GM12878 (cell line): ENCODE data around the gene CYP27A1. TPM values are rescaled to one million over a fixed set of nuclear protein-coding genes. Genes with fewer than 3 reads are reported as not detected.

ENCODE experiments used
- ATAC-seq: fragments of 200-7000 bp; cut with Tn5 transposase; 3 replicates; pipeline ENCODE4 v1.9.1; 2020; ENCODE audit warnings: mild to moderate bottlenecking, moderate library complexity
- BruUV-seq: library from RNA; stranded (reverse); fragments of 400-500 nt; replicated peaks from 2 replicates; lab custom pipeline; 2021; lab: Mats Ljungman, UMichigan
- CTCF ChIA-PET: fragments of 300-600 bp; sonication (Branson Sonifier 250); formaldehyde crosslinking; extraction: SDS; loops from one replicate; lab custom pipeline; 2021; ENCODE audit warnings: inconsistent platforms; lab: Yijun Ruan, JAX
- POLR2A ChIA-PET: fragments of 350-600 bp; formaldehyde crosslinking; extraction: SDS; loops from one replicate; lab custom pipeline; 2021; ENCODE audit warnings: inconsistent platforms; lab: Charles Lee
- RAD21 ChIA-PET: fragments of 300-600 bp; sonication (Branson Sonifier 250); formaldehyde crosslinking; loops from one replicate; lab custom pipeline; 2023; ENCODE audit warnings: antibody characterized with exemption; ENCODE audit not compliant: unreplicated experiment; lab: Charles Lee
- SMC1A ChIA-PET: fragments of 300-600 bp; sonication (Branson Sonifier 250); formaldehyde crosslinking; loops from one replicate; lab custom pipeline; 2023; ENCODE audit not compliant: unreplicated experiment, uncharacterized antibody; lab: Charles Lee
- DNase-seq: peaks from one replicate; pipeline ENCODE4 v3.0.0-alpha.2; 2011; ENCODE audit warnings: low read depth, low spot score
- FAIRE-seq: peaks from 3 replicates; lab custom pipeline; 2011; peaks lifted over from hg19 to GRCh38; lab: Jason Lieb, UNC
- H2AFZ ChIP-seq: 2 replicates; pipeline ENCODE4 v1.6.0; 2011; ENCODE audit warnings: low read depth, low read length, control low read depth; ENCODE audit not compliant: control insufficient read depth
- H3K27ac ChIP-seq: 2 replicates; pipeline ENCODE4 v1.5.1; 2011; ENCODE audit warnings: control low read depth; ENCODE audit not compliant: control insufficient read depth, insufficient read depth
- H3K27me3 ChIP-seq, 2 experiments: replicated peaks in 1 of 2; 2 replicates each; pipeline versions ENCODE4 v1.6.0 to v1.6.1; 2011; ENCODE audit warnings: low read length in 1 of 2; ENCODE audit not compliant: control insufficient read depth in 2 of 2, insufficient read depth in 2 of 2
- H3K36me3 ChIP-seq, 2 experiments: 2 replicates each; pipeline ENCODE4 v1.5.1; 2011; ENCODE audit warnings: low read length in 1 of 2; ENCODE audit not compliant: control insufficient read depth in 2 of 2, insufficient read depth in 2 of 2
- H3K4me1 ChIP-seq: 2 replicates; pipeline ENCODE4 v1.6.1; 2011; ENCODE audit warnings: mild to moderate bottlenecking, low read length, moderate library complexity, mixed read lengths; ENCODE audit not compliant: control insufficient read depth, insufficient read depth
- H3K4me2 ChIP-seq: 2 replicates; pipeline ENCODE4 v1.6.0; 2011; ENCODE audit warnings: control low read depth; ENCODE audit not compliant: control insufficient read depth, insufficient read depth
- H3K4me3 ChIP-seq: fragments of 200-600 bp; sonication (generic); 2 replicates; pipeline ENCODE4 v1.5.1; 2016
- H3K79me2 ChIP-seq: 2 replicates; pipeline ENCODE4 v1.6.0; 2011; ENCODE audit warnings: low read length; ENCODE audit not compliant: control insufficient read depth, insufficient read depth
- H3K9ac ChIP-seq: 2 replicates; pipeline ENCODE4 v1.8.0; 2011; ENCODE audit warnings: low read length, control low read depth, mixed read lengths; ENCODE audit not compliant: control insufficient read depth, insufficient read depth
- H3K9me3 ChIP-seq: replicated peaks from 3 replicates; pipeline ENCODE4 v1.5.1; 2011; ENCODE audit warnings: mild to moderate bottlenecking, low read length; ENCODE audit not compliant: control insufficient read depth, insufficient read depth
- H4K20me1 ChIP-seq: 2 replicates; pipeline ENCODE4 v1.6.0; 2011; ENCODE audit not compliant: control insufficient read depth, insufficient read depth
- ASH2L ChIP-seq: fragments of 300-600, 200-600 bp; sonication (generic); IDR thresholded peaks from 2 replicates; pipeline ENCODE4 v1.6.1; 2017; ENCODE audit warnings: low read depth, mild to moderate bottlenecking, borderline replicate concordance
- BCL3 ChIP-seq: IDR thresholded peaks from 2 replicates; pipeline ENCODE4 v1.6.1; 2011; ENCODE audit warnings: borderline replicate concordance, low read depth, mild to moderate bottlenecking, moderate library complexity, low read length; ENCODE audit not compliant: insufficient read depth, poor library complexity, severe bottlenecking
- HDAC2 ChIP-seq: fragments of 200-600 bp; sonication (generic); IDR thresholded peaks from 2 replicates; pipeline ENCODE4 v1.6.1; 2017
- IRF4 ChIP-seq: IDR thresholded peaks from 2 replicates; pipeline ENCODE4 v1.6.1; 2011; ENCODE audit warnings: low read depth, low read length
- KLF5 ChIP-seq: fragments of 450-650 bp; IDR thresholded peaks from 2 replicates; pipeline ENCODE4 v1.6.1; 2014; ENCODE audit warnings: mild to moderate bottlenecking; ENCODE audit not compliant: partially characterized antibody
- LARP7 ChIP-seq: fragments of 450-650 bp; IDR thresholded peaks from 2 replicates; pipeline ENCODE4 v1.6.1; 2017; ENCODE audit warnings: mild to moderate bottlenecking
- MYC ChIP-seq: IDR thresholded peaks from 2 replicates; pipeline ENCODE4 v1.6.1; 2011; ENCODE audit warnings: mild to moderate bottlenecking, low read length, moderate library complexity, inconsistent platforms; ENCODE audit not compliant: insufficient read depth, insufficient replicate concordance, insufficient read length, severe bottlenecking
- PAX5 ChIP-seq: IDR thresholded peaks from 2 replicates; pipeline ENCODE4 v1.6.1; 2011; ENCODE audit warnings: low read depth, low read length, borderline replicate concordance
- PML ChIP-seq: IDR thresholded peaks from 2 replicates; pipeline ENCODE4 v1.6.1; 2012; ENCODE audit warnings: low read length, inconsistent platforms
- RELA ChIP-seq: fragments of 450-650 bp; IDR thresholded peaks from 2 replicates; pipeline ENCODE4 v1.8.0; 2014; ENCODE audit warnings: borderline replicate concordance; ENCODE audit not compliant: partially characterized antibody
- ZBTB11 ChIP-seq: fragments of 450-650 bp; formaldehyde crosslinking; IDR thresholded peaks from 2 replicates; pipeline ENCODE4 v1.5.0; 2022; ENCODE audit warnings: mild to moderate bottlenecking, missing genetic modification characterization
- ZNF622 ChIP-seq: fragments of 450-650 bp; IDR thresholded peaks from 2 replicates; pipeline ENCODE4 v1.6.1; 2017; ENCODE audit warnings: mild to moderate bottlenecking, inconsistent platforms
- WGBS: methylation state at CpG from one replicate; pipeline ENCODE4 v1.1.6; 2016; ENCODE audit warnings: low lambda C conversion rate; ENCODE audit not compliant: insufficient replicate concordance, insufficient coverage; ENCODE audit errors: missing lambda C conversion rate; 5-methylcytosine and 5-hydroxymethylcytosine counted together
- in situ Hi-C: fragments of 300-500 bp; cut with MboI; formaldehyde crosslinking; loops from 9 replicates; pipeline ENCODE4 v1.14.3; 2018; ENCODE audit warnings: mixed read lengths
- intact Hi-C: fragments of 100-400 bp; cut with micrococcal nuclease; formaldehyde crosslinking; loops from one replicate; pipeline ENCODE4 v1.14.2; 2022; ENCODE audit not compliant: unreplicated experiment
- polyA plus RNA-seq, 11 experiments: library from polyadenylated mRNA; depleted of rRNA in 4 of 11; unstranded in 6 of 11; stranded (reverse) in 5 of 11; fragments of >200 nt; fragmentation: Nextera tagmentation in 4 of 11; fragmentation: Illumina TruSeq in 1 of 11; extraction: Ambion mirVana in 4 of 11; extraction: Trizol in 1 of 11; gene quantifications; 1 replicate in 1 of 11; 2 replicates in 10 of 11; pipeline versions ENCODE4 v1.2.1 to v1.2.3, GENCODE V29; 2011 to 2016; ENCODE audit warnings: inconsistent platforms in 2 of 11, missing spikeins in 2 of 11, low read depth in 1 of 11
- total RNA-seq, 4 experiments: library from RNA; depleted of rRNA in 3 of 4; stranded (reverse); fragments of >200 nt in 3 of 4; fragmentation: Illumina TruSeq in 1 of 4; extraction: Trizol in 1 of 4; gene quantifications; 2 replicates each; pipeline versions ENCODE4 v1.2.1 to v1.2.3, GENCODE V29; 2013 to 2021
- TF ChIP-seq, protein P1 (sequence below): fragments of 450-650 bp; IDR thresholded peaks from 2 replicates; pipeline ENCODE4 v1.6.1; 2018; ENCODE audit warnings: mild to moderate bottlenecking, low read depth, moderate library complexity; ENCODE audit not compliant: partially characterized antibody

Gene CYP27A1
- total and polyA plus RNA-seq, 10 of the 15 experiments (the other 5 are each of a cell fraction or from before 2014, with no cell fraction given) = 0.11 to 0.72 (median 0.18) TPM; not detected in 2

DNA sequence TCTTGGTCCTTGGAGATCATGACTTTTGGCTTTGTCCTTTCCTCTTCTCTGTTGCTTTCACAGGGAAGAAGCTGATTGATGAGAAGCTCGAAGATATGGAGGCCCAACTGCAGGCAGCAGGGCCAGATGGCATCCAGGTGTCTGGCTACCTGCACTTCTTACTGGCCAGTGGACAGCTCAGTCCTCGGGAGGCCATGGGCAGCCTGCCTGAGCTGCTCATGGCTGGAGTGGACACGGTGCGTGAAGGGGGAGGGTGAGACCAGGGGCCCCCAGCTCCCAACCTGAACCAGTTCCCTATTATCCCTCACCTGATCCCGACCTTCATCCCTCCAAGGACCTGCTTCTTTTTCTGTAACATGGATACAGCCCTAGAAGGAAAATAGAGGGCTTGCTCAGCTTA, 30.9 kb downstream of the CYP27A1 start (continued):
- TF ChIP-seq ZBTB11 (no peak), HDAC2 (no peak), ZNF622 (no peak), PAX5 (no peak), BCL3 (no peak), RELA (no peak)

GRCh38 chr2:218813771-218814460, 32.0 kb downstream of the CYP27A1 start:
- ATAC-seq (no peak), DNase-seq (no peak), FAIRE-seq (no peak)
- ChIA-PET CTCF (no interaction called here), RAD21 (no interaction called here), POLR2A (no interaction called here), SMC1A (no interaction called here)
- Histone ChIP-seq H2AFZ (no peak overlapping the region), H3K4me3 (no peak overlapping the region), H4K20me1 (no peaks in the 10 kb centered on the region), H3K4me2 (no peak overlapping the region), H3K9me3 (no peaks in the 10 kb centered on the region), H3K27ac (no peak overlapping the region), H3K79me2 (no peaks in the 10 kb centered on the region), H3K36me3 (no peaks in the 10 kb centered on the region), H3K9ac (no peak overlapping the region), H3K27me3 (no peaks in the 10 kb centered on the region; a peak in 1 of 4 replicates), H3K4me1 (no peaks in the 10 kb centered on the region)
- WGBS = 46% methylated on average over 11 of the region's 11 CpGs
- in situ Hi-C loops (no loop called here), intact Hi-C loops (no loop called here)
- BruUV-seq = no TSS peak
- TF ChIP-seq ASH2L (no peak), KLF5 (no peak), IRF4 (no peak), PML (no peak), LARP7 (no peak), MYC (no peak), HDAC2 (no peak)
- TF ChIP-seq, protein P1, sequence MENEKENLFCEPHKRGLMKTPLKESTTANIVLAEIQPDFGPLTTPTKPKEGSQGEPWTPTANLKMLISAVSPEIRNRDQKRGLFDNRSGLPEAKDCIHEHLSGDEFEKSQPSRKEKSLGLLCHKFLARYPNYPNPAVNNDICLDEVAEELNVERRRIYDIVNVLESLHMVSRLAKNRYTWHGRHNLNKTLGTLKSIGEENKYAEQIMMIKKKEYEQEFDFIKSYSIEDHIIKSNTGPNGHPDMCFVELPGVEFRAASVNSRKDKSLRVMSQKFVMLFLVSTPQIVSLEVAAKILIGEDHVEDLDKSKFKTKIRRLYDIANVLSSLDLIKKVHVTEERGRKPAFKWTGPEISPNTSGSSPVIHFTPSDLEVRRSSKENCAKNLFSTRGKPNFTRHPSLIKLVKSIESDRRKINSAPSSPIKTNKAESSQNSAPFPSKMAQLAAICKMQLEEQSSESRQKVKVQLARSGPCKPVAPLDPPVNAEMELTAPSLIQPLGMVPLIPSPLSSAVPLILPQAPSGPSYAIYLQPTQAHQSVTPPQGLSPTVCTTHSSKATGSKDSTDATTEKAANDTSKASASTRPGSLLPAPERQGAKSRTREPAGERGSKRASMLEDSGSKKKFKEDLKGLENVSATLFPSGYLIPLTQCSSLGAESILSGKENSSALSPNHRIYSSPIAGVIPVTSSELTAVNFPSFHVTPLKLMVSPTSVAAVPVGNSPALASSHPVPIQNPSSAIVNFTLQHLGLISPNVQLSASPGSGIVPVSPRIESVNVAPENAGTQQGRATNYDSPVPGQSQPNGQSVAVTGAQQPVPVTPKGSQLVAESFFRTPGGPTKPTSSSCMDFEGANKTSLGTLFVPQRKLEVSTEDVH = no peak
